Daoy (cell line): ENCODE measurements around the gene BAHD1. TPM values are rescaled to one million over a fixed set of nuclear protein-coding genes. Genes with fewer than 3 reads are reported as not detected.
A peak's percentile ranks its signal among the peaks of the same experiment; 100 is the strongest.

ENCODE experiments used
- DNase-seq: peaks from one replicate; pipeline ENCODE4 v3.0.0-alpha.2; 2015; ENCODE audit warnings: low read depth
- total RNA-seq: library from RNA; depleted of rRNA; stranded (reverse); fragments of >200 nt; shearing (Covaris generic); gene quantifications from 2 replicates; pipeline ENCODE4 v1.2.3, GENCODE V29; 2014

Gene BAHD1
- total RNA-seq, 1 experiment from 2014 or later = 11.0 TPM

DNA sequence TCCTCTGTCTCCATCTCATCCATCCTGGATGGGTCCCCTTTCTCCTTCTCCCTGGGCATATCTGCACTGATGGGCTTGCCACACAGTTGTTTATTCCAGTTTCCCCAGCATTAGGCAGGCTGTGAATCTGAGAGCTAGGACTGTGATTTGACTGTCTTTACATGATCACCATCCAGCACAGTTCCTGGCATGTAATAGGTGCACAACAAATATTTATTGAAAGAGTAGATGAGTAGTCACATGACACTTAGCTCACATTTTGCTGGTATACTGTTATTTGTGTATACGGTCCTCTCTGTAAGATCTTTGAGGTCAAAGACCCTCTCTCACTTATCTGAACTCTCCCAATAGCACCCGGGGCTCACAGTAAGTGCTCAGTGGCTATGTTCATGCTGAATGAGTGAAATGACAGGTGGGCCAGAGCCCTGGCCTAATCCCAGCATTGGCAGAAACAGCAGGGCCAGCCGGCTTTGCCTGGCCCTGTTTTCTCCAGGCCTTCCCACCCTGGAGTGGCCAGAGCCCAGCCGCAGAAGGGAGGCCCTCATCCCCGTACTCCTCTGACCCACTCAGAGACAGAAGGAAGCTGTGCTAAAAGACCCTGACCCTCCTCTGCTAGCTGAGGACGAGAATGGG is 16.2 kb upstream of the BAHD1 start:
- DNase-seq = no peak

GRCh38 chr15:40425681-40426080 is 15.1 kb upstream of the BAHD1 start:
- DNase-seq = no peak

GRCh38 chr15:40427188-40427587 is 13.6 kb upstream of the BAHD1 start:
- DNase-seq = no peak

GRCh38 chr15:40428185-40428584 is 12.6 kb upstream of the BAHD1 start:
- DNase-seq = no peak

DNA sequence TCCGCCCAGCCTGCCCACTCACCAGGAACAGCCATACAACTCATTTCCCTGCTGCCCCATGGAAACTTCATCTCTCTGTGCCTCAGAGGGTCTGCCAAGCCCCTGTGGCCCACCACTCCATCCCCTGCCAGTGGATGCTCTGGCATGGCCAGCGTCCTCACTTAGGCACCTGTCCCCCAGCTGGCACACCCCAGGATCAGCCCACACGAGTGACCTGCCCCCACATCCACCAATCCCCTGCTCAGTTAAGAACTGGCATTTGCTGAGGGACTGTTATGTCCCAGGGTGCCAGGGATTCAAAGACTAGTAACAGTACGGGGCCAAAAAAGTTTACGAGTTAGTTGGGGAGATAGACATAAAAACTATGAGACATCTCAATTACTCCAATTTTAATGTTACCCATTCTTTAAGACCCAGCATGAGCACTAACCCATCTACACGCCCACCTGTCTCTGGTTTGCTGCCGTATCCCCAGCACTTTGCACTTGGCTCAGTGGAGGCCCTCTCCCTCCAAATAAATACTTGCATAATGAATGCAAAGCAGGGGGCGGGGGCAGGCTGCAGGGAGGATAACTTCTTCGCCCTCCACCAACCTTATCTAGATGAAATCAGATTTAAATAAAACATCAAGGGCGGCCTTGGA is 11.6 kb upstream of the BAHD1 start:
- DNase-seq = no peak

- peak; percentile 67 for DNase-seq
Observed at GRCh38 chr15:40430271-40430805, 10.4 kb upstream of the BAHD1 start.

- no peak for DNase-seq
Observed at GRCh38 chr15:40435023-40435709, 5.6 kb upstream of the BAHD1 start.

DNA sequence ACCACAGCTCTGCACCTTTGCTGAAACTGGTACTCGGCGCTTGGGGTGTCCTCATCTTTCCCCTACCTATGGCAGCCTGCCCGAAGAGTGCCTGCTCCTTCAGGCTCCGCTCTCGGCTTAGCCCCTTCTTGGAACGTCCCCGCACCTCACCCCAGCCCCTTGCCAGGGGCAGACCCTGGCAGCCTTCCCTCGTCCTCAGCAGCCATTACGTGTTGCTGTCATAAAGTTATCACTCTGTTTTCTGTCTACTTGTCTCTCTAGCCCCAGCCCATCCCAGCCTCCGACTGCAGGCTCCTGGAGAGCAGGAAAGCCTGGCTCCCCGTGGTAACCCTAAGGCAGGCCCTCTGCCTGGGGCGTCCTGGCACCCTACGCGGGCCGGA is 5.1 kb upstream of the BAHD1 start:
- no peak for DNase-seq

DNA sequence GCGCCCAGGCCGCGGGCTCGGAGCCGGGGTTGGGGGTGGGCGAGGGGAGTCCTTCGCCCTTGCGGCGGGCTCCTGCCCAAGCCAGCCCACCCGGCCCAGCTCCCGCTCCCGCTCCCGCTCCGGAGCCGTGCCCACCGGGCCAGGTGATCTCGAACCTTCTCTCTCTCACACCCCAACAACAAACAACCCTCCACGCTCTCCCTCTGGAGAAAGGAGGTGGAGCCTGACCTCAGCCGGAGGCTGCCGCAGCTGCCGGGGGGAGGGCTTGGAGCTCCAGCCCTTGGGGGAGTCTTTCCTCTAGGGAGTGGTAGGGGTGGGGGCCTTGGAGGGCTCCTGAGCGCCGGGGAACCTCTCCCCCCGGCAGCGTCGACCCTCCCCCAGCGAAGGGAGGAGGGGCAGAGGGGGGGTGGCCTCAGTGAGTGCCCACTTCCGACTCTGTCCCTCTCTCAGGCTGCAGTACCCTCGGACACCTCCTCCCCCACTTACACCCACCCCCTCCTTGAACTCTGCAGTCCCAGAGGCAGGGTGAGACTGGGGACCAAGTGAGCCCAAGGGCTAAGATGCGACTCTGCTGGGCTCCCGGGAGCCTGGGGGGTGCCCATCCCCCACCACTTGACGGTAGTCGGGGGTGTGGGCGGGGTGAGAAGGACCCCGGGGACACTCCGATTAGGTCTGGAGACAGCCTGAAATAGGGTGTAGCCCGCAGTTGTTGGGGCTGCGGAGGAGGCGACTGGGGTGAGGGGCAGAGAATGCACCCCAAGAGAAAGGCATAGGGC is 4.4 kb upstream of the BAHD1 start:
- DNase-seq = peak; percentile 29

DNA sequence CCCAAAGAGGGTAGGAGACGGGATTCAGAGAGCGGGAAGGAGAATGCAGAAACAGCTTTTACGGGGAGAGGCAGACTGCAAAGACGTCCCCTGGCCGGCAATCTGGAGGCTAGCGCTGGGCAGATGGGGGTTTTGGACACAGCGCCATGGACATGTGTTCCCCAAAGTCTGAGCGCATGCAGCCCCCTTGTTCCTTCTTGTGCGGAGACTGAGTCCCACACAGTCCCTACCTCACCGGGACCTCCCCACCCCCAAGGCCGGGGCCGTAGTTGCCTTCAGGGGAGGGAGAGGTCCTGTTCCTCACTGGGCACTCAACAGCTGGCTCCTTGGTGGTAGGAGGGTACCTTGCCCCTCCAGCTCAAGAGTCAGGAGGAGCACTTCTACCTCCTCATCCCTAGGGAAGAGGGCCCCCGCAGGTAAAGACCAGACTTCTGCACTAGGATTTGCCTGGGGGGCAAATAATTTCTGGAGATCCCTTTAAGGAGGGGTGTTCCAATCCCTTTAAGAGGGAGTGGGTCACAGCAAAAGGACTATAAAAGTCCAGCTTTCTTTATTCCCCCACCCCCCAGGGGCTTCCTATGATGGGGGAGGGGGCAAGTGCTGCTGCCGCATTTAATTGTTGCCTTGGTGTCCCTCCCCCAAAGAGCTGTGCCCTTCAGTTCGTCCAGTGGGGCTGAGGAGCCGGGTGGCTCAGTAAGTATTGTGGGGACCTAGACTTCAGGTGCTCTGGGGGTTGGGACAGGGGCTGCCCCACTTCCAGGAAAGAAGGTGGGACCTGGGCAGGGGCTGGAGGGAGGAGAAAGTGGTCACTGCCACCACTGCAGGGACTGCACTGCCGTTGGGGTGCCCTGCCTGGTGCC is 3.6 kb upstream of the BAHD1 start:
- no peak for DNase-seq

GRCh38 chr15:40437752-40438687 is 2.7 kb upstream of the BAHD1 start:
- DNase-seq = no peak

DNA sequence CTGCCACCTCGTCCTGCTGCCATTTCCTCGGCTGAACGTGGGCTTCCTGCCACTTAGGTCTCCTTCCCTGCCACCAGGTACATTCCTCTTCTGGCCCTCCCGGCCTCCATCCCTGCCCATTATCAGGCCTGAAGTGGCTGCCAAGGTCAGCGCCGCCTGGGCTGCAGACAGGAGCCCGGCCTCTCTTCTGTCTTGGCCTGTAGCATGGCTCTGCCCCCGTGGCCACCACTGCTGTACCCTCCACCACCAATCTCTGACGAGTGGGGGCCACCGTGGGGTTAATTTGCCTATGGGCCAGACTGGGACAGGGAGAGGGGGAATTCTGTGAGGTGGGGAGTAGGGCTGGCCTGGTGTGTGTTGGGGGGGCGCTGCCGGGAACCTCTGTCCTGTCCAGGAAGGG is 2.0 kb upstream of the BAHD1 start:
- no peak for DNase-seq

DNA sequence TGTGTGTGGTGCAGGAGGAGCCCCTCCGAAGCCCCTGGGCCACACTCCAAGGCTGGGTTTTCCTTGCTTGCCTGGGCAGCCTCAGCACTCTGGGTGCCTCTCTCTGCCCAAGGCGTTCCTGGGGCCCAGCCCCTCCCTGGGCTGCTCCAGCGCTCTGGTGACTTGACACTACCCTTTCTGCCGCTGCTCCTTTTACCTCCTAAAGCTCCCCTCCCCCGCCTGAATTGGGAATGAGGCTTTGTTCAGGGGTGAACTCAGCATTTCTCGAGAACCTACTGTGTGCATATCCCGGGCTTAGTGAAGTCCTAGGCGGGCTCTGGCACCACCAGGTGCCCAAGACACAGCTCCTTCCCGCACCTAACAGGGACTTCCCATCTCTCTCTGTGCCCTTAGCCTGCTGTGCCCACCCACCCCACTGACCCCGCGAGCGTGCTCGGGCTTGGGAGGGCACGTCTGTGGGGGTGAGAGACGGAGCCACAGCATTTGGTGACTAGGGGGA is 1.2 kb upstream of the BAHD1 start:
- DNase-seq = peak; percentile 32

DNA sequence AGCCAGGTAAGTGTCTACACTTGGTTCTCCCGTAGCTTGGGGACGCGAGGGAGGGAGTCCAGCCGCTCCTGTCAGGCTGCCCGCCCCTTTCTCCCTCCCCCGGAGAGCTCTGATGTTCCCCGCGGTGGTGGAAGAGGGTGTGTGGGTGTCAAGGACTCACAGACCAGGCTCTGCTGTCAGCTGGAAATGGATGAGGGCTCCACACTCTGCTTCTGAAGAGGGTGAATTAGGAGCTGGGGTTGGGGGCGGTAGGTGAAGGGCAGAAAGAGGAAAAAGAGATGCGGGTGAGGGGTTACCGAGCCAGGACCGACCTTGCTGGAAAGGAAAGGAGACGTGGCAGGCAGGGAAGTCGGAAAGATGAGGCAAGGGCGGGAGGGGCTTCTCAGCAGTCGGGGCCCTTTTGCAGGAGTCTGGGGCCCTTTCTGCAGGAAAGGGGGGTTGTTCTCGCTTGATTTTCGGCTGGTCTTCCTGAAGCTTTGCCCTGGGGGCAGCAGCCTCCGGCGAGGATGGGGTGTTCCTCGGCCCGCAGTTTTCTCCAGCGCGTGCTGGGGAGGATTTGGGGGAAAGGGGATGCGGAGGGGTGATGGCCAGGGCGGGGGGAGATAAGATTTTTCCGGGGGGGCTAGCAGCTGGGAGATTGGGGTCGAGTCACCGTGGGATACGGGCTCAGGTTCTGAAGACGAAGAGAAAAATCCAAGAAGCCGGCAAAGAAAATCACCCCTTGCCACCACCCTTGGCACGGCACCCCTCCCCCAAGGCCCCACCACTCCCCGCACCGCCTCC is 602 bp upstream of the BAHD1 start:
- peak; percentile 56 for DNase-seq

GRCh38 chr15:40441565-40442531 is 1.1 kb downstream of the BAHD1 start:
- DNase-seq = peak; percentile 17

GRCh38 chr15:40443255-40443654 is 2.5 kb downstream of the BAHD1 start:
- DNase-seq = no peak

DNA sequence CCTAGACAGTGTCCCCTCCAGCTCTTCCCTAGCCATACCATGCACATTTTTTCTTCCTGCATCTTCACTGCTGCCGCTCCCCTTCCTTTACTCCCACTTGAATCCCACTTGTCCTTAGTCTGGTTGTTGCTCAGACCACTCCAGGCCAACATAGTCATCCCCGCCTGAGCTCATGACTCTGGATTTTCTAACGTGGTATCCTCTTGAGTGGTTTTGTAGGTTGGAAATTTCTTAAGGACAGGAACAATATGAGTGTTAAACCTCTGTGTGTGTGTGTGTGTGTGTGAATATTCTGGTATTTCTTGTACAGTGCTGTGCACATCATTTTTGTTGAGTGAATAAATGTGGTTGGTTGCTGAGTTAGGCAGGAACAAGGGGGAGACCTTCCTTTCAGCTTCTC is 3.1 kb downstream of the BAHD1 start:
- peak; percentile 17 for DNase-seq

GRCh38 chr15:40444736-40445135 is 4.0 kb downstream of the BAHD1 start:
- no peak for DNase-seq
